Nephron progenitor cell (in vitro differentiated cells): Measurements from ENCODE around the gene DPH2.

ENCODE experiments used
- DNase-seq: peaks from one replicate; pipeline ENCODE4 v3.0.0; 2021
- H3K27ac Mint-ChIP-seq: 2 replicates; pipeline ENCODE4 v1.8.0; 2021; ENCODE audit warnings: mild to moderate bottlenecking, moderate library complexity, mixed read lengths
- H3K27me3 Mint-ChIP-seq: 2 replicates; pipeline ENCODE4 v1.8.0; 2021; ENCODE audit warnings: mild to moderate bottlenecking, low read depth, mixed read lengths; ENCODE audit not compliant: poor library complexity
- H3K36me3 Mint-ChIP-seq: 2 replicates; pipeline ENCODE4 v1.8.0; 2021; ENCODE audit warnings: low read depth, mixed read lengths
- H3K4me1 Mint-ChIP-seq: 2 replicates; pipeline ENCODE4 v1.8.0; 2021; ENCODE audit warnings: mixed read lengths
- H3K4me3 Mint-ChIP-seq: 2 replicates; pipeline ENCODE4 v1.8.0; 2021; ENCODE audit warnings: mild to moderate bottlenecking, moderate library complexity, mixed read lengths
- H3K9me3 Mint-ChIP-seq: 2 replicates; pipeline ENCODE4 v1.8.0; 2021; ENCODE audit warnings: mild to moderate bottlenecking, moderate library complexity, mixed read lengths
- TF ChIP-seq, protein P1 (sequence below): fragments of 200-600 bp; sonication (generic); IDR thresholded peaks from 2 replicates; pipeline ENCODE4 v1.5.0; 2021; ENCODE audit warnings: antibody characterized with exemption

DPH2 gene

DNA sequence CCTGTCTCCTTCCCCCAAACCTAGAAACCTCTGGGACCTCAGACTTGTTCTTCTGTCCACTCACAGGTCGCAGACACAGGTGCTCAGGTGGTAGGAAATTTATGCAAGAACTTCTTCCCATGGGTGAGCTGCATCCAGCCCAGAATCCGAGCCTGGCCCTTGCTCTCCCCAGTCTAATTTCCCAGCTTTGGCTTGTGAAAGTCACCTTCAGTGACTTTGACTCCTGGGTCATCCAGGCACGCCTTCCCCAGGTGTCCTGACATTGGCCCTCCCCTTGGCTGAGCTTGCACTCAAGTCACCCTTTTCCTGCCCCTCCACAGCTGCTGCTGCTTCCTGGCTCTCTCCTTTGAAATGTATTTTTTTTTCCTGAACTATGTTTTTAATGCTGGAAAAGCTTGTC, 16.4 kb upstream of the DPH2 start:
- DNase-seq = no peak
- H3K27me3 Mint-ChIP-seq = no peaks in the 10 kb centered on the region
- H3K4me1 Mint-ChIP-seq = peaks cover 49% of the 10 kb centered on the region
- H3K4me3 Mint-ChIP-seq = peak overlapping the region; percentile 24
- peak overlapping the region; percentile 70 for H3K27ac Mint-ChIP-seq
- peaks cover 19% of the 10 kb centered on the region for H3K36me3 Mint-ChIP-seq
- TF ChIP-seq, protein P1, sequence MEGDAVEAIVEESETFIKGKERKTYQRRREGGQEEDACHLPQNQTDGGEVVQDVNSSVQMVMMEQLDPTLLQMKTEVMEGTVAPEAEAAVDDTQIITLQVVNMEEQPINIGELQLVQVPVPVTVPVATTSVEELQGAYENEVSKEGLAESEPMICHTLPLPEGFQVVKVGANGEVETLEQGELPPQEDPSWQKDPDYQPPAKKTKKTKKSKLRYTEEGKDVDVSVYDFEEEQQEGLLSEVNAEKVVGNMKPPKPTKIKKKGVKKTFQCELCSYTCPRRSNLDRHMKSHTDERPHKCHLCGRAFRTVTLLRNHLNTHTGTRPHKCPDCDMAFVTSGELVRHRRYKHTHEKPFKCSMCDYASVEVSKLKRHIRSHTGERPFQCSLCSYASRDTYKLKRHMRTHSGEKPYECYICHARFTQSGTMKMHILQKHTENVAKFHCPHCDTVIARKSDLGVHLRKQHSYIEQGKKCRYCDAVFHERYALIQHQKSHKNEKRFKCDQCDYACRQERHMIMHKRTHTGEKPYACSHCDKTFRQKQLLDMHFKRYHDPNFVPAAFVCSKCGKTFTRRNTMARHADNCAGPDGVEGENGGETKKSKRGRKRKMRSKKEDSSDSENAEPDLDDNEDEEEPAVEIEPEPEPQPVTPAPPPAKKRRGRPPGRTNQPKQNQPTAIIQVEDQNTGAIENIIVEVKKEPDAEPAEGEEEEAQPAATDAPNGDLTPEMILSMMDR = no peak
- no peaks in the 10 kb centered on the region for H3K9me3 Mint-ChIP-seq

DNA sequence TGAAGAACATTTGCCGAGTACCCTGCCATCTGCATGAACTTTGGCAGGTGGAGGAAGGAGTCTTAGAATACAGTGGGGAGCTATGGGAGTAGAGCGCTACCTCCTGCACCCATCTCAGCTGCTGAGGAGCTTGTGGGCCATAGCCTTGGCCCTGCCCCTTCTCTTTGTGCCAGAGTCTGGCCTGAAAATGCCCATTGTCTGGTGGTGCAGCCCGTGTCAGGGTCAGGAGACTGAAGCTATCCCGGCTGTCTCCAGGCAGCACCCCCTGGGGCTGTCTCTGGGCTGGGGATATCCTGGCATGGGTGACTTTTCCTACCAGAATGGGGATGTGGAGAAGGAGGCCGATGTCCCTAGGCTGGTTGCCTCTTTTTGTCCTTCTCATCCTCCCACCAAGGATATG, 15.8 kb upstream of the DPH2 start:
- Mint-ChIP-seq H3K36me3 (peaks cover 20% of the 10 kb centered on the region), H3K27ac (no peak overlapping the region), H3K4me3 (no peak overlapping the region), H3K27me3 (no peaks in the 10 kb centered on the region), H3K4me1 (peaks cover 43% of the 10 kb centered on the region), H3K9me3 (no peaks in the 10 kb centered on the region)
- TF ChIP-seq, protein P1 = no peak
- no peak for DNase-seq

DNA sequence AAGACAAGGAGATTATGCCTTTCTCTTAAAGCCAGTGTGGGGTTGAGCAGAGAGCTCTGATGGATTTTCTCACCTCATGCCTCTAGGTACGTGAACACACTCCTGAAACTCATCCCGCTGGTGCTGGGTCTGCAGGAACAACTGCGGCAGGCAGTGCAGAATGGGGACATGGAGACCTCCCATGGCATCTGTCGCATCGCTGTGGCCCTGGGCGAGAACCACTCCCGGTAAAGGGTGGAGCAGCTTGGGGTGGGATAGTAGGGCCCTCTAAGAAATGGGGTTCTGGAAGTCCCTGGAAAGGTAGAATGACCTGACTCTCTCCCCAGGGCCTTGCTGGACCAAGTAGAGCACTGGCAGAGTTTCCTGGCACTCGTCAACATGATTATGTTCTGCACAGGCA, 13.6 kb upstream of the DPH2 start:
- Mint-ChIP-seq H3K27ac (no peak overlapping the region), H3K4me1 (peaks cover 32% of the 10 kb centered on the region), H3K4me3 (no peak overlapping the region), H3K27me3 (no peaks in the 10 kb centered on the region), H3K9me3 (no peaks in the 10 kb centered on the region), H3K36me3 (peaks cover 15% of the 10 kb centered on the region)
- TF ChIP-seq, protein P1 = no peak
- DNase-seq = no peak

DNA sequence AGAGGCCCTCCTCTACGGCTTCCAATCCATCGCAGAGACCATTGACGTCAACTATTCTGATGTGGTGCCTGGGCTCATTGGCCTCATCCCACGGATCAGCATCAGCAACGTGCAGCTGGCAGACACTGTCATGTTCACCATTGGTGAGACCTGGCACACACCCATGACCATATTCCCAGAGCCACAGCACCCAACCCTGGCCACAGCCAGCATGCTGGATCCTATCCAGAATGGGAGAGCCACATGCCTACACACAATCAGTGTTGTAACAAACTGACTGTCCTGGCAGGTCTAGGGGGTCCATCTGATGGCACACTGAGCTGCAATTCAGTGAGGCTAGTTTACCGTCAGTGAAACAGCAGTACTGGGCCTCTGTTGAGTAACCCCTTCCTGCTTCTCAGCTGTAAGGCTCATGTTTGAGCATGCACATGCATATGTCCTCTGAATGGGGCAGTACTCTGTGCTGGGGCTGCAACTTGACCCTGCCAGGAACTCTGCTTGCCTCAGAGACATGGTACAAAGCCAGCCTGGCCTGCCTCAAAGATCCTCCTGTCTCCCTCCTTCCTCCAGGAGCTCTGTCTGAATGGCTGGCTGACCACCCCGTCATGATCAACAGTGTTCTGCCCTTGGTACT, 12.3 kb upstream of the DPH2 start:
- H3K9me3 Mint-ChIP-seq = no peaks in the 10 kb centered on the region
- no peak for DNase-seq
- H3K27ac Mint-ChIP-seq = peak overlapping the region; percentile 77
- no peaks in the 10 kb centered on the region for H3K27me3 Mint-ChIP-seq
- TF ChIP-seq, protein P1 = no peak
- H3K4me1 Mint-ChIP-seq = peaks cover 27% of the 10 kb centered on the region
- H3K36me3 Mint-ChIP-seq = peaks cover 16% of the 10 kb centered on the region
- no peak overlapping the region for H3K4me3 Mint-ChIP-seq

DNA sequence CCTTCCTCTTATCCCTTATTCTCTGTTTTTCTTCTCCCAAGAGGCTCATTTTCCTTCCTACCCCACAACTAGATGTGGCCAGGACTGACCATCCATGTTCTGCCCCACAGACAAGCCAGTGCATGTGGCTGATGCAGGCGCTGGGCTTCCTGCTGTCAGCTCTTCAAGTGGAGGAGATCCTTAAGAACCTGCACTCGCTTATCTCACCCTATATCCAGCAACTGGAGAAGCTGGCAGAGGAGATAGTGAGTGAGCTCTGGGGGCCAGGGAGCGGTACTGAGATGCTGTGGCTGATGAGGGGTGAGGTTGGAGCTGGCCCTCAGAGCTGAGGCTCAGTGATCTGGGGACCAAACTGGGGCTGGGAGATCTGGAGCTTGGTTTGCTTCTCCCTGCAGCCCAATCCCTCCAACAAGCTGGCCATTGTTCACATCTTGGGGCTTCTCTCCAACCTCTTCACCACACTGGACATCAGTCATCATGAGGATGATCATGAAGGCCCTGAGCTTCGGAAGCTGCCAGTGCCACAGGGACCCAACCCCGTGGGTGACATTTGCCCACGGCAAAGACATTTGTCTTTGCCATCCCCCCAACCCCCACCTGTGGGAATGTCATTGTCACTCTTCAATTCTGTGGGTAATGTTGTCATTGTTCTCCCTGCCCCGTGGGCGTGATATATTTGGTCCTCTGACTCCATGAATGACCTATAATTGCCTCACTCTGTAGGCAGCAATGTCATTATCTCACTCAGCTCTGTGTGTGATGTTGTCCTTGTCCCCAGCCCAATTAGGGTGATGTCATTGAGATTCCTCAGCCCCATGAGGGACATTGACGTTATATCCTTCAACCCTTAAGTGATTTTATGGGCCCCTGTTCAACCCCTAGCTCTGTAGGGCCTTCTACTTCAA, 11.2 kb upstream of the DPH2 start:
- peak overlapping the region; percentile 70 for H3K27ac Mint-ChIP-seq
- peaks cover 16% of the 10 kb centered on the region for H3K36me3 Mint-ChIP-seq
- no peak overlapping the region for H3K4me3 Mint-ChIP-seq
- no peaks in the 10 kb centered on the region for H3K9me3 Mint-ChIP-seq
- no peaks in the 10 kb centered on the region for H3K27me3 Mint-ChIP-seq
- TF ChIP-seq, protein P1 = no peak
- peaks cover 16% of the 10 kb centered on the region for H3K4me1 Mint-ChIP-seq
- DNase-seq = no peak
